Stimulated activated CD8-positive, alpha-beta memory T cell treated with anti-CD3 and anti-CD28 coated beads, Interleukin-12 subunit alpha, Interleukin-12 subunit beta, amount 100 ng/mL, for 4 hours (primary cell): ENCODE results near the gene TBC1D9B.
A peak's percentile ranks its signal among the peaks of the same experiment; 100 is the strongest.

ENCODE experiments used
- DNase-seq: peaks from one replicate; pipeline ENCODE4 v3.0.0-alpha.2; 2020; ENCODE audit warnings: low read depth

TBC1D9B gene

DNA sequence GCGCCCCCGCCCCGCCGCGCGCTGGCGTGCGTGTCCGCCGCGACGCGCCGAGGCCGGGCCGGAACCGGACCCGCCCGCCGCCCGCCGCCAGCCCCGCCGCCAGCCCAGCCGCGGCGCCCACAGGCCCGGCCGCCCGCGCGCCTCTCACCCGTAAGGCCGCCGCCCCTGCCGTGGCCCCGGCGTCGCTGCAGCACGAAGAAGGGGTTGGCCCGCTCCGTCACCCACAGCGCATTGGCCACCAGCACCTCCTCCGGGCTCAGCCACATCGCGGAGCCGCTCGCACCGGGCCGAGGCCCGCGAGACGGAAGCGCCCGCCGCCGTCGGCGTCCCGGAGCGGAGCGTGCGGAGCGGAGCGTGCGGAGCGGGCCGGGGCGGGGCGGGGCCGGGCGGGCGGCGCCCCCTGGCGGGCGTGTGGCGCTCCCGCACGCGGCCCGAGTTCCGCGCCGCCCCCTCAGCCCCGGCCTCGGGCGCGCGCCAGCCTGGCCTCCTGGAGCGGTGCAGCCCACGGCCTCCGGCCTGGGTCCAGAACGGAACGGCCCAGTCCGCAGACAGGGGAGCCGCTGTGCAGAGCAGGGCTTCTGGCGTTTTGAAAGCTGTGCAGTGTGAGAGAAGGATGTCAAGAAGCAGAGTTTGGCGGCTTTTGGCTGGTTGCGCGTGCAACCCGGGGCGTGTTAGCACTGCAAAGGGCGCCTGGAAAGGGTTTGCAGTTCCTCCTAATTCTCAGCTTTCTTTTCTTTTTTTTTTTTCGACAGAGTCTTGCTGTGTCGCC lies at the start of gene TBC1D9B:
TSS of gene TBC1D9B (minus strand) at position 342 of the 769 bp plus-strand sequence. CDS start at position 266, 76 bp downstream.
- DNase-seq = peak; percentile 57

DNA sequence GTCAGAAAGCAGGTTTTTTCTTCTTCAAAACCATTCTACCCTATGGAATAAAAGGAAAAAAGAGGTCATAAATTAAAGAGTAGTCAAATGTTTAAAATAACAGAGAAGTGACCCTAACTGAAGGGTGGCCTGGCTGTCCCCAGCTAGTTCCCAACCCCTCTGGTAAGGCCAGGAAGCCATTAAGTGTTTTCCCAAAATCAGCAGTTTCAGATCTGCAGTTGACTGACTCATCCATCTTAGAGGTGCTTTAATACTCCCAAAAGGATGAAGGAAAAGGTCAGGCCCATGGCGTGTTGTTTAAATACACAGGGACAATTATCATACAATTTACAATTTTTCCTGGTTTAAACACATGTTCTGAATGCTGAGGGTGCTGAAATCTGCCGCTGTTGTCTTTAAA lies 47.9 kb upstream of the TBC1D9B start:
- DNase-seq = no peak

DNA sequence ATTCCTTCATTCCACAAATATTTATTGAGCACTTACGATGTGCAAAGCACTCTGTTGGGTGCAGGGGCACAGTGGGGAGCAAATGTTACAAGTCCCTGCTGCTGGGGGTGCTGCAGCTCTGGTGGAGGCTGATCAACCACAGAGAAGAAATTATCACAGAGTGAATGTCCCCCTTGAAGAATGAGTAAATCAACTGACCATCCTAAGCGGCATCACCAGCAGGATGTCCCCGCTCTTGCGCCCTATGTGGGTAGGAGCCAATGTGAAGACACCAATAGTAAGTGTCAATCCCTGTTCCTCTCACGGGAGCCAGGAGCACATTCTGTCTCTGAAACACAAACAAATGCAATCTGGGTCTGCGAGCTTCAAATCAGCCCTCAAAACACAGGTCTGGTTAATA lies 47.4 kb upstream of the TBC1D9B start:
- no peak for DNase-seq

DNA sequence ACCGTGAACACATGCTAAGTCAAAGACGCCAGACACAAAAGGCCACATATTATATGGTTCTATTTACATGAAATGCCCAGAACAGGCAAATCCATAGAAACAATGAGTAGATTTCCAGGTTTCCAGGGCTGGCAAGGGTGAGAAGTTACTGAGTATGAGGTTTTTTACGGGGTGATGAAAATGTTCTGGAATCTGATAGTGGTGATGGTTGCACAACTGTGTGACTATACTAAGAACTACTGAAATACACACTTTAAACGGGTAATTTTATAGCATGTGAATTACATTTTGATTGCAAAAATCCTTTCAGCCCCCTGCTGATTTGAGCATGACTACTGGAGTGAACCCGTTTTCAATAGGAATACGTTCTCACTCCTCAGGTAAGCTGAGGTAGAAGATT lies 46.7 kb upstream of the TBC1D9B start:
- DNase-seq = no peak

DNA sequence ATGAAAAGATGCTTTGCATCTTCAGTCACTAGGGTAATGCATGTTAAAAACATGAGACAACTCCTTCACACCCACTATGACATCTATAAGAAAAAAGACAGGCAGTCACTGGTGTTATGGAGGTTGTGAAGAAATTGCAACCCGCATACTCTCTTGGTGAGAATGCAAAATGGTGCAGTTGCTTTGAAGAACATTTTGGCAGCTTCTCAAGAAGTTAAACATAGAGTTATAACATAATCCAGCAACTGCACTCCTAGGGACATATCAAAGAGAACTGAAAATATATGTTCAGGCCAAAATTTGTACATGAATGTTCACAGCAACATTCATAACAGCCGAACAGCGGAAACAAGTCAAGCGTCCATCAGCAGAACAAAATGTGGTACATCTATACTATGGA lies 46.3 kb upstream of the TBC1D9B start:
- no peak for DNase-seq

DNA sequence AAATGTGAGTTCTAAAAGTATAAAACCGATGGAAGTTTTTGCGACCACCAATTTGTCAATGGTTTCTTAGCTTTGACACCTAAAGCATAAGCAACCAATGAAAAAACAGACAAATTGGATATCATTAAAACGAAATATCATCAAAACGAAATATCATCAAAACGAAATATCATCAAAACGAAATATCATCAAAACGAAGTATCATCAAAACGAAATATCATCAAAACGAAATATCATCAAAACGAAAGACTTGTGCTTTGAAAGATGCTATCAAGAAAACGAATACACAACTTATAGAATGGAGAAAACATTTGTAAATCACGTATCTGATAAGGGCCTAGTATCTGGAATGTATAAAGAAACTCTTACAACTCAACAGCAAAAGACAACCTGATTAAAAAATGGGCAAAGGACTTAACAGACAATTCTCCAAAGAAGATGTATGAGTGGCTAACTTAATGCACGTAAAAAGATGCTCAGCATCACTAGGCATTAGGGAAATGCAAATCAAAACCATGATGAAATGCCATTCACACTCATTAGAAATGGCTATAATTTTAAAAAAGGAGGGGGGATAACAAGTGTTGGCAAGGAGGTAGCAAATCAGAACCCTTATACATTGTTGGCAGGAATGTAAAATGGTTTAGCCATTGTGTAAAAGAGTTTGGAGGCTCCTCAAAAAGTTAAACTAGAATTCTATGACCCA lies 29.4 kb upstream of the TBC1D9B start:
- no peak for DNase-seq

DNA sequence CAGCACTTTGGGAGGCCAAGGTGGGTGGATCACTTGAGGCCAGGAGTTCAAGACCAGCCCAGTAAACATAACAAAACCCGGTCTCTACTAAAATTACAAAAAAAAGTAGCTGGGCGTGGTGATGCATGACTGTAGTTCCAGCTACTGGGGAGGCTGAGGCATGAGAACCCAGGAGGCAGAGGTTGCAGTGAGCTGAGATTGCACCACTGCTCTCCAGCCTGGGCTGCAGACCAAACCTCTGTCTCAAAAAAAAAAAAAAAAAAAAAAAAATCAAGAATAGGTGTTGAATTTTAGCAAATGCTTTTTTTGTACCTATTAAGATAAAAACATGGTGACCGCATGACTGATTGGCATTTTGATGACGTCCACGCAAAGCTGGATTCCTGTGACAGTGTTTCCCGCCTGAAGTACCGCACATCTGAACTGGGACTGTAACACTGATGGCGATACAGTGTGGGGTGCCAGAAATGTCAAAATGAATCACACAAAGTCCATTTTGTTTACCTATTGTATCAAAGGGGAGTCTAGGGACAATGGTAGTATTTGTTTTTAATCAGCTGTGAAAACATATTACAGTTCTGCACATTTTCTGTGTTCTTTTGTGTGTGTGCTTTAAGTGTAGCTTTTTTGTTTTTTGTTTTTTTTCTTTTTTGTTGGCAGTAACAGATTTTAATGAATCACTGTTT lies 23.2 kb upstream of the TBC1D9B start:
- no peak for DNase-seq

DNA sequence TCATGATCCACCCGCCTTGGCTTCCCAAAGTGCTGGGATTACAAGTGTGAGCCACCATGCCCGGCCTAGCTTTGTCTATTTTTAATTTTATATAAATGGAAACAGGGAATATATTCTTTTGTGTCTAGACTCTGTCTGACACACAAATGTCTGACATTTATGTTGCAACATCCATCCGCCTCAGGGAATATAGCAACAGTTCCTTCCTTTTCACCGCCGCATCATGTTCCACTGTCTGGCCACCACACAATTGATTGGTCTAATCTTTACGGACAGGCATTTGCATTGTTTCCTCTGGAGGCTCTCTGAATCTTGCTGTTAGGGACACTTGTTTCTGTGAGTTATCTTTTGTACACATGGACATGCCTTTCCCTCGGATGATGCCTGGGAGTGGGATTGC lies 20.1 kb upstream of the TBC1D9B start:
- DNase-seq = no peak

DNA sequence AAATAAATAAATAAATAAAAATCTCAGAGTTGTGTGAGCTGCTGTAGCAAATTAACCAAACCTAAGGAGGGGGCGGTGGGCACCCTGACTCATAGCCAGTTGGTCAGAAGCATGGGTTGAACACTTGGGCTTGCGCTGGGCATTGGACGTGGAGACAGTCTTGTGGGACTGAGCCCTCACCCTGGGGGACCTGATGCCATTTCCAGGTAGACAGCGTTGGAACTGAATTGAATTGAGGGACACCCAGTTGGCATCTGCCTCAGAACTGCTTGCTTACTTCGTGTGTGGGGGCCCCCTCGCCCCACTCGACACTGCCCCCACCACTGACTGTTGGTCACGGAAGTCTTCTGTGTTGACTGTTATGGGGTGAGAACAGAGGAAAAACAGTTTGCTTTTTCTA lies 19.0 kb upstream of the TBC1D9B start:
- DNase-seq = no peak

DNA sequence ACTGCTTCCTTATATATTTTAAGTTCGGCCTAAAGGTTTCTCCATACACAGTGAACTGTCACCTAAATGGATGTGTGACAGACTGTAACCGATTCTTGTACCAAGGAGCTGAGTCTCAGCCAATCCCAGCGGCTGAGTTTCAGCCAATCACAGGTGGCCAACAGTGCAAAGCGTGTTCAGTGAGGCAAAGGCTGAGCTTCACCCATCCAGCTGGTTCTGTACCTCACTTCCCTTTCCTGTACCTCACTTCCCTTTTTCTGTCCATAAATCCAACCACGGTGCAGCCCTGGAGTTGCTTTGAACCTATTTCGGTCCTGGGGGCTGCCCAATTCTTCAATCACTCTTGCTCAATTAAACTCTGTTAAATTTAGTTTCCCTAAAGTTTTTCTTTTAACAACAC lies 15.7 kb upstream of the TBC1D9B start:
- DNase-seq = no peak

DNA sequence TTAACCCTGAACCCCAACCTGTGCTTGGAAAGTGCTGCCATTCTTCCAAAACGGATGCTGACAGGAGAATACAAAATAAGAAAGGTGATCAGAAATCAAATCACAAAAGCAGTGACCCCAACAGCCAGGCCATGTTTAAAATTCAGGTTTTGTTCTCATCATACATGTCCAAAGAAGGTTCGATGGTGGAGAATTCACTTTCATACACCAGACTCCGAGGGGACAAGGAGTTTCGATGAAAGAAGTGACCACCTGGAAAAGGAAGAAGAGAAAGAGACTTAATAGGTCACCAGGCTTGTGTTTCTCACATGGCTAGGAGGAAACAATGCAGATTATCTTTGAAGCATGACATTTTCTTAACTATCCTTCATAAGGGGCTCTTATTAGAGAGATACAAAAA lies 12.5 kb upstream of the TBC1D9B start:
- DNase-seq = no peak

DNA sequence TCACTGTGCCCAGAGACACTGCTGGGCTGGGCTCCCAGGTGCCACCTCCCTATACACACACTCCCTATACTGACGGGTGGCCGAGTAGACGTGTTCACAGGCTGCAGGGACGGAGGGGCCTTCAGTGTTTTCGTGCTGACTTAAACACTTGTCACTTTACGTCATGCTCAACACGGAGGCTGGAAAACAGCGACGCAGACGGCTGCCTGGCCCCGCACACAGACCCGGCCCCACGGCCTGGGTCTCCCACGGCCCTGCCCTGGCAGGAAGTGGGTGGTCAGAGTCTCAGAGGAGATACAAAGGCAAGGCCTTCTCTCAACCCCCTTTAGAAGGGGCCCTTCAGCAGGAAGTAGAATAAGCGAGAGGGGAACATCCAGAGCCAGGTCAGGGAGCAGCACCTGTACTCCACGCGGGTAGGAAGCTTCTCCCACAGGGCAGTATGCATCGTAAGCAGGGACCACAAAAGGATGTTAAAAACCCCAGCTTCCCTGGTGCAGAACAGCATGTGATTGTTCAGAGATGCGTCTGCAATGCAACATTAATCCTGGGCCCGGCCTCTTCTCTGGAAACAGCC lies 11.9 kb upstream of the TBC1D9B start:
- DNase-seq = no peak

DNA sequence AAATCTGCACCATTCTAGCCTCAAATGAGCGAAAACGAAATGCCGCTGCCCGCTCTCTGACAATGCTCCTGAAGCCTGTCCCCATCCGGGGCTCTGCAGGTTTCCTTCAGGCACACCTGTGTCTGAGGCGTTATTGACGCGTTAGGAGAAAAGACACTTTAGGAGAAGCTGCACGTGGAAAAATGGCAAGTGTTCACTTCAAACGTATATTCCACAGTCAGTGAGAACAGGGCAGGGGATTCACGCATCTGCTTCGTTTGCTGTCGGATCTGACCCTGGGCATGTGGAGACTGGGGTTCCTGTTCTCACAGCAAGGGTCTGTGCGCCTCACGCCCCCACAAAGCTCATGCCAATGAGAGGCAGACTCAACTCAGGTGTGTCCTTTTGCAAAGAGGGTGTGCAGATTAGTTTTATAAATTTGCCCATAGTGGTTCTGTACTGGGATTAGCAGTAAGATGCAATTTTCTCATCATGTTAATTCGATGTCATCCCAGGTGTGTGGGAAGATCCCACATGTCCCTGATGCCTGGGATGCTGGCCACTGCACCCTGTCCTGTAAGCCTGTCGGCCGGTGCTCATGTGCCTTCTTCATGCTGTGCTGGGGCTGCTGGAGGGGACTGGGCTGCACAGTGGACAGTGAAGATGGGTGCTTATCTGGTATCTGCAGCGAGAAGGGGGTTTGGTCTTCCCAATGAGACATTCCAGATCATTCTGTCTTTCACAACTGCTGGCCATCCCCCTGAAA lies 11.2 kb upstream of the TBC1D9B start:
- DNase-seq = no peak

DNA sequence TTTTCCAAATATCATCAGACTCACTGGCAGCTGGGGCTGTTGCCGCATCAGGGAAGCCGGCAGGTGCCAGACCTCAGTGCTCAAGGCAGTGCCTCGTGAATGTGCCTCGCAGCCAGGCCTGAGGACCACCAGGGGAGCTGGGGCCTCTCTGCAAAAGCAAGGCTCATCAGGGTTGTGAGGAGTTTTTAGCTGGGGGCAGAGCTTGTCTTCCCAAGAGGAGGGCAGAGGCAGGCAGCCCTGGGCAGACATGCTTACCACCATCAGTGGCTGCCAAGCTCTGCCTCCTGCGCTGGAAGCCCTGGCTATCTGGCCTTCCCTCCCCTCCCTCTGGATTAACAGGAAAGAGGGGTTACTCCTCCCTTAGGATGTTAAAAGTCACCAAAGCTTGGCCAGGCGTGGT lies 8.8 kb upstream of the TBC1D9B start:
- DNase-seq = no peak

DNA sequence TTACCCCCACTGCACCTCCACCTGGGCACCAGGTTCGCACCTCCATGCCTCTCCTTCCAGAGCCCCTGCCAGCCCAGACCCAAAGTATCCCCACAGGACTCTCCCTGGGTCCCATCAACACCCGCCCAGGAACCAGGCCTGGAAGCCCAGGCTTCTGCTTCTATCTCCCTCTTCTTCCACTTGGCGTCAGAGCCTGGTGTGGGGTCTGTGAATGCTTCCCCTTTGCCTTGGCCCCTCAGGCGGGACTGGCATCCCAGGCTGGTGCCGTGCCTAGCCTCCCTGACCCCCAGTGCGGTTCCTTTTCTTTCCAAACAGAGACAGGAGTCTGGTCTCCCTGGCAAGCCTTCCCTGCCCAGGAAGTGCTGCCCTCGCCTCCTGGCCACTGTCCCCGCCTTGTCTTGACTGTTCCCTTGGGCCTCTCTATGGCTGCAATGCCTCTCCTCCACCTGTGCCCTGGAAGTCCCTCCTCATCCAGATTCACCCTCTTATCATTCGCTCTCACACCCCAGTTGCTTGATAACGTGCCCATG lies 7.8 kb upstream of the TBC1D9B start:
- DNase-seq = no peak

DNA sequence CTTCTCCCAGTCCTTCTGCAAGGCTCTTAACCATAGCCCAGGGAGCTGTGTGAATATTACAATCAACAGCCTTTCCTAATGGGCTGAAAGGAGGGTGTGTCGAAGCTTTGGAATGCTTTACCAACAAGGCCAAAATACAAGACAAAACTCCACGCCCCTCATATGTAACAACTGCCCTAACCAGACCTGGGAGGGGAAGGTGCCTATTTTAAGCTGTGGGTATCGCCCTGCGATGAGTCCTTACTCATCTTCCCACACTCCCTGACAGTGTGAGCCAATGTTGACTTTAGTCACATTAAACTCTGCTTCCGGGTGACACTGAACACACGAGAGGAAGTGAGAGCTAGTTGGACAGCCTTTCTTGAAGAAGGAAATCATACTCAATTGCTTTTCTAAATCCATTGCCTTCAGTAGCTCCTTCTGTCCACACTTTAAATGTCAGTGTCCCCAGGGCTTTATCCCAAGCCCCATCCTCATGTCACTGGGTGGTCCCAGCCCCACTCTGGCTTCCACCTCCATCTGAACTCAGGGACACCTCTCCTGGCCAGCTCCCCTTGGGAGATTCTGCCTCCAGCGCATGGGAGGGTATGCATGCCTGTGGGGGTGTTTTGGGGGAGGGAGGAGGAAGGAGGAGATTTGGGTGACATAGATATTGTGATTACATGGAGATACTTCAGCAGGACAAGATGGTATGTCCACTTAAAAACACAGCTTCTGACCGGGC lies 6.5 kb upstream of the TBC1D9B start:
- no peak for DNase-seq

DNA sequence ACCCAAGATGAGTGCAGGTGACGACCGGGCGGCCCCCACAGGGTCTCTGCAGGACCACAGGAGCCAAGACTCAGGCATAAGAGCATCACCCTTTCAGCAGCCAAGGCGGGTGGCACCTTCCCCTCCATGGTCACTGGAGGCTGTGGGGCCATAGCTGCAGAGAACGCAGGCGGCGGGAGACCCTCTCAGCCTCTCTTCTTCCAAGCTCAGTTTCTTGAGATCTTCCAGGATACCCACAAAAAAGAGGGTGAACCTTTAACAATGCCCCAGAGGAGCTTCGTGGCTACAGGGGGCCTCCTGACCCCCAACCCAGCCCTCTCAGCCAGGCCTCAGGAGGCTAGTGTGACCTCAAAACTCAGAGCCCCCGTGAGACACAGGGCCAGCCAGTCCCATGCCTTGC lies 5.8 kb upstream of the TBC1D9B start:
- DNase-seq = no peak

DNA sequence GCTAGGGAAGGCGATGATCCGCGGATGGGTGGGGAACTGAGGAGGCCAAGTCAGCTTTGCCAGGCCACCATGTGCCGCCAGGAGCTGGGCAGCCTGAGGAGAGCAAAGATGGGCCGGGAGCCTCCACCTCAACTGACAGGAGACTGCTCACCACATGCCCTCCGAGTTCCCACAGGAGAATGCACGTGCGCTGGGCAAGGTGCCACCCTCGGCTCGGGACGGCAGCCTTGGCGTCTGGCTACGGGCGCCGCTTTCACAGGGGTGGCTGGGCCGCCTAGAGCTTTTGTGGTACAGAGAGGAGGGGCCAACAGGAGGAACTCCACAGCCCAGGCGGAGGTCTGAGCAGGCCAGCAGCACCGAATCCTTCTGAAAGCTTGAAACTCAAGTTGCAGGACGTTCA lies 5.3 kb upstream of the TBC1D9B start:
- DNase-seq = no peak

DNA sequence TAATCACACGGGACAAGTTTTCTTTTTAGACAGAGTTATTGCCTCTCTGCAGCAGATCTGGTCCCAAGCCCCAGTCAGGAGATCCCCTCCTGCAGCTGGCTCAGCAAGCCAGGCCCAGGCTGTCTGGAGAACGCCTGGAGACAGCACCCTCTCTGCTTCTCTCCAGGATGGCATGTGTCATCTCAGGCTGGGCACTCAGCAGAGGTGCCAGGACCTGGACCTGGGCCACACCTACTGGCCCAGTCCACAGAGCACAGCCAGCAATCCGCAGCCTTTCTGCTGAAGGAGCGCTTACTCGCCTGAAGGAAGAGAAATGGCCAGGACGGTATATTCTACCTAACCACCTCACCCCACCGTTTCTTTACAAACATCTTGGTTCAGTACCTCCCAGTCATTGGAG lies 4.7 kb upstream of the TBC1D9B start:
- no peak for DNase-seq

DNA sequence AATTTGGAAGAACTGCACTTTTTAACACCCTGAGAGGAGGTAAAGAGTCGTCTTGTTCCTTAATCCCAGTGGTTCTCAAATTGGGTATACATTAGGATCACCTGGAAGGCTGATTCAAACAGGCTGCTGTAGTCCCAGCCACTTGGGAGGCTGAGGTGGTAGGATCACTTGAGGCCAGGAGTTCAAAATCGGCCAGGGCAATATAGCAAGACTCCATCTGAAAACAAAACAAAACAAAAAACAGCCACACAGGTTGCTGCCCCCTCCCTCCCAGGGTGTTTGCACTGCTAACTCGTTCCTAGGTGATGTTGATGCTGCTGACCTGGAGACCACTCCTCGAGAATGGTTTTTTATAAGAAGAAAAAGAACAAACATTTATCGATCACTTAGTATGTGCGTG lies 1.5 kb upstream of the TBC1D9B start:
- DNase-seq = no peak

DNA sequence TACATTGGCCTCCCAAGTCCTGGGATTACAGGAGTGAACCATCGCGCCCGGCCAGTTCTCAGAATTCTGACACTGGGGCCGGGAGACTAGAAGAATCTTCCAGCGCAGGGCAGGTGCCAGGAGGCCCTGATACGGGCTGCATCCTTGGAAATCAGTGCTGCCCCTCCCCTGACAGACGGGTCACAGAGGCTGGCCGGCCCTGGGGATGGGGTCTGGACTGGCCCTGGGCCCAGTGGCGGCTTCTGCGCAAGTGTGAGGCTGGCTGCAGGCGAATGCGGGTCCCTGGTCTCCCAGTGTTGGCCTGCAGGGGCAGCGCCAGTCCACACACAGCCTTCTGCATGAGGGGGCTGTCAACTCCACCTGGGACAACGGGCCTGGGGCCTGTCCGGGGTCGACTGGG lies 831 bp upstream of the TBC1D9B start:
- DNase-seq = no peak
